Limb (tissue), 2 donors: ENCODE data around the gene DUSP14.

ENCODE experiments used
- DNase-seq, 2 donors: peaks; one replicate each; pipeline ENCODE4 v3.0.0-alpha.2; 2016; ENCODE audit errors: extremely low spot score in 2 of 2

DUSP14 gene

DNA sequence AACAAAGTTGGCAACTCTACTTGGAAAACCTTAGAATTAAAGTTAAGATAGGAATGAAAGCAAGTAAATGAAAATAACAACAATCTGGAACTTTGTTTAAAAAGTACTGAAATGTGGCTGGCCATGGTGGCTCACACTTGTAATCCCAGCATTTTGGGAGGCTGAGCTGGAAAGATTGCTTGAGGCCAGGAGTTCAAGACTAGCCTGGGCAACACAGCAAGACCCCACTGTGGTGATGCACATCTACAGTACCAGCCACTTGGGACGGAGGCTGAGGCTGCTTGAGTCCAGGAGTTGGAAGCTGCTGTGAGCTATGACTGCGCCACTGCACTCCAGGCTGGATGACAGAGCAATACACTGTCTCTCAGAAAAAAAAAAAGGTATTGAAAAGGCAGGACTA, 67.8 kb downstream of the DUSP14 start:
- DNase-seq: no peak

DNA sequence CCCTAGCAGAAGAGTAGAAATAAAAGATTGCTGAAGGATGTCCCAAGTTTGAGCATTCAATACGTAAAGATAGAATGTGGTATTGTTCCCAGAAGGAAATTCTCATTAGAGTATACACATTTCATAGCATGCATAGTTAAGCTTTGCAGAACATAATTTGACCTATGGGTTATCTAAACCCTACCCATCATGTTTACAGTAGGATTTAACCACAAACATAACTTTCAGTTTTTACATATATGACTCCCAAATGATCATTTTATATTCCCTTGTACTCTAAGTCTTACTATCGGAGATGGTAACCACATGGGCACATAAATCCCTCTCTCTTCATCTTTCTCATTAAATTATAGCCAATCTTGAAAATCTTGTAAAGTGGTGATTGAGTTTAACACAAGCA, 68.6 kb downstream of the DUSP14 start:
- DNase-seq: no peak

DNA sequence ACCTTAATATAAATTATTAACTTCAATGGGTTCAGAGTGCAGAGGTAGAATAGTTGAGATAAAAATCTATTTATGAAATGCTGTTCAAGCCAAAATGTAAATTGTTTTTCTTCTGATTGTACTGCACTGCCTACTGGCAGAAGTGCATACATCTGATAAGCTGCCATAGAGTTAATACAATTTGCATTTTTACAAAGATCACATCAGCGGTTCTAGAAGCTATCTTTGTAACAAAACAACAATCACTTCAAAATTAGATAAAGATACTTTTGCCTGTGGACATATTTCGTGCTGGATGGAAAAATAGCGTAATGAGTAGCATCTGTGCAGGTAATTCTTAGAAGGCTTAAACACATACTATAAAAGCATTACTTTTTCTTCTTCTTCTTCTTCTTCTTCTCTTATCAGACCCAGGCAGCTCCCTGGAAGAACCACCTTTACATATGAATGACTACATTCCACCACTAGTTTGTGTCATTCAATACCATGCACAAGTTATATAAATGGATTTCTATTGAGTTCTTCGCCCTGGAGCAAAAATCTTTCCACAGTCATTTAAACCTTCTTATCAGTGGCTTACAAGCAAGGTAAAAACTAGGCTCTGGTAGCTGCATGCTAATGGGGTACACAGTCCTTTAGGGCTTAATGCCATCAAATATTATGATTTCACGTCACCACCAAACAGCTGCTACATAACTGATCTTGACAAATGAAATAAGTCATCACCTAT, 72.5 kb downstream of the DUSP14 start:
- no peak for DNase-seq
